WTC11 (cell line): ENCODE results near the gene NFATC3. TPM values are rescaled to one million over a fixed set of nuclear protein-coding genes. Genes with fewer than 3 reads are reported as not detected.

Experiments used
- ATAC-seq: fragments of 200-7000 bp; cut with Tn5 transposase; 2 replicates; pipeline ENCODE4 v1.10.0; 2021; ENCODE audit warnings: mild to moderate bottlenecking, moderate library complexity
- CTCF ChIA-PET: fragments of 300-600 bp; sonication (Branson Sonifier 250); formaldehyde crosslinking; loops from one replicate; lab custom pipeline; 2021; ENCODE audit warnings: antibody characterized with exemption; lab: Charles Lee
- POLR2A ChIA-PET: fragments of 350-600 bp; sonication (Branson Sonifier 250); formaldehyde crosslinking; loops from one replicate; lab custom pipeline; 2021; ENCODE audit warnings: antibody characterized with exemption; lab: Charles Lee
- DNase-seq: peaks from one replicate; pipeline ENCODE4 v3.0.0; 2021; ENCODE audit warnings: low spot score
- H3K27ac Mint-ChIP-seq: 2 replicates; pipeline ENCODE4 v1.8.0; 2021; ENCODE audit warnings: mixed read lengths
- H3K27me3 Mint-ChIP-seq: 2 replicates; pipeline ENCODE4 v1.8.0; 2021; ENCODE audit warnings: low read depth, mild to moderate bottlenecking, moderate library complexity, mixed read lengths
- H3K36me3 Mint-ChIP-seq: 2 replicates; pipeline ENCODE4 v1.8.0; 2021; ENCODE audit warnings: mixed read lengths
- H3K4me1 Mint-ChIP-seq: 2 replicates; pipeline ENCODE4 v1.8.0; 2022; ENCODE audit warnings: mixed read lengths
- H3K4me3 Mint-ChIP-seq: 2 replicates; pipeline ENCODE4 v1.8.0; 2021; ENCODE audit warnings: mild to moderate bottlenecking, moderate library complexity, mixed read lengths
- H3K9me3 Mint-ChIP-seq: 2 replicates; pipeline ENCODE4 v1.8.0; 2021; ENCODE audit warnings: mixed read lengths
- AFF4 ChIP-seq: sonication (generic); formaldehyde crosslinking; IDR thresholded peaks from 2 replicates; pipeline ENCODE4 v1.8.1; 2023; ENCODE audit warnings: mild to moderate bottlenecking, missing genetic modification reagents, borderline replicate concordance
- CBFB ChIP-seq: sonication (generic); formaldehyde crosslinking; IDR thresholded peaks from 2 replicates; pipeline ENCODE4 v1.8.1; 2022; ENCODE audit warnings: mild to moderate bottlenecking, low read depth, missing genetic modification reagents
- CREM ChIP-seq: sonication (generic); formaldehyde crosslinking; IDR thresholded peaks from 2 replicates; pipeline ENCODE4 v1.8.1; 2022; ENCODE audit warnings: mild to moderate bottlenecking, missing genetic modification reagents, moderate library complexity
- E2F5 ChIP-seq: sonication (generic); formaldehyde crosslinking; IDR thresholded peaks from 2 replicates; pipeline ENCODE4 v1.8.1; 2022; ENCODE audit warnings: mild to moderate bottlenecking, moderate library complexity, missing genetic modification reagents
- EMX1 ChIP-seq: fragments of 250-450 bp; sonication (Bioruptor Pico); IDR thresholded peaks from 2 replicates; pipeline ENCODE4 v1.8.0; 2021; ENCODE audit warnings: mild to moderate bottlenecking
- FOXJ3 ChIP-seq: sonication (generic); formaldehyde crosslinking; IDR thresholded peaks from 2 replicates; pipeline ENCODE4 v1.9.0; 2021; ENCODE audit warnings: missing genetic modification reagents, mild to moderate bottlenecking, borderline replicate concordance
- FOXK1 ChIP-seq: sonication (generic); formaldehyde crosslinking; IDR thresholded peaks from 2 replicates; pipeline ENCODE4 v1.8.0; 2022; ENCODE audit warnings: mild to moderate bottlenecking, moderate library complexity, missing genetic modification reagents
- FOXP1 ChIP-seq: sonication (generic); formaldehyde crosslinking; IDR thresholded peaks from 2 replicates; pipeline ENCODE4 v1.8.0; 2022; ENCODE audit warnings: missing genetic modification reagents, mild to moderate bottlenecking, moderate library complexity, borderline replicate concordance
- GTF2I ChIP-seq: fragments of 250-450 bp; sonication (Bioruptor Pico); conservative IDR thresholded peaks from 2 replicates; pipeline ENCODE4 v1.4.0; 2021; ENCODE audit warnings: mild to moderate bottlenecking
- NFE2L1 ChIP-seq: sonication (generic); formaldehyde crosslinking; IDR thresholded peaks from 2 replicates; pipeline ENCODE4 v1.8.1; 2023; ENCODE audit warnings: missing genetic modification reagents
- RELA ChIP-seq: sonication (generic); formaldehyde crosslinking; IDR thresholded peaks from 2 replicates; pipeline ENCODE4 v1.8.1; 2022; ENCODE audit warnings: missing genetic modification reagents, mild to moderate bottlenecking, borderline replicate concordance
- SOX15 ChIP-seq: fragments of 250-450 bp; sonication (Bioruptor Pico); IDR thresholded peaks from 2 replicates; pipeline ENCODE4 v1.9.0; 2021; ENCODE audit warnings: mild to moderate bottlenecking
- SP1 ChIP-seq: sonication (generic); formaldehyde crosslinking; conservative IDR thresholded peaks from 2 replicates; pipeline ENCODE4 v1.8.1; 2022; ENCODE audit warnings: missing genetic modification reagents
- TCF7 ChIP-seq: sonication (generic); formaldehyde crosslinking; IDR thresholded peaks from 2 replicates; pipeline ENCODE4 v1.8.0; 2022; ENCODE audit warnings: mild to moderate bottlenecking, low read depth, missing genetic modification reagents, moderate library complexity
- TEAD1 ChIP-seq: sonication (generic); formaldehyde crosslinking; IDR thresholded peaks from 2 replicates; pipeline ENCODE4 v1.8.0; 2022; ENCODE audit warnings: mild to moderate bottlenecking, missing genetic modification reagents
- ZNF317 ChIP-seq: sonication (generic); formaldehyde crosslinking; IDR thresholded peaks from 2 replicates; pipeline ENCODE4 v1.8.1; 2023; ENCODE audit warnings: low read depth, mild to moderate bottlenecking, moderate library complexity, missing genetic modification reagents, borderline replicate concordance
- ZNF423 ChIP-seq: fragments of 250-450 bp; sonication (Bioruptor Pico); IDR thresholded peaks from 2 replicates; pipeline ENCODE4 v2.1.2; 2022; ENCODE audit warnings: mild to moderate bottlenecking, moderate library complexity
- total RNA-seq: library from RNA; stranded (reverse); gene quantifications from 3 replicates; pipeline ENCODE4 v1.2.3, GENCODE V29; 2021
- TF ChIP-seq, protein P1 (sequence below): fragments of 250-450 bp; sonication (Bioruptor Pico); IDR thresholded peaks from 2 replicates; pipeline ENCODE4 v1.9.0; 2021; ENCODE audit warnings: mild to moderate bottlenecking
- TF ChIP-seq, protein P2 (sequence below): sonication (generic); formaldehyde crosslinking; IDR thresholded peaks from 2 replicates; pipeline ENCODE4 v1.8.1; 2022; ENCODE audit warnings: missing genetic modification reagents, borderline replicate concordance
- TF ChIP-seq, protein P3 (sequence below): fragments of 250-450 bp; sonication (Bioruptor Pico); IDR thresholded peaks from 2 replicates; pipeline ENCODE4 v2.1.2; 2022; ENCODE audit warnings: mild to moderate bottlenecking, moderate library complexity
- TF ChIP-seq, protein P4 (sequence below): fragments of 250-450 bp; sonication (Bioruptor Pico); IDR thresholded peaks from 2 replicates; pipeline ENCODE4 v1.9.0; 2021; ENCODE audit warnings: mild to moderate bottlenecking, borderline replicate concordance

The NFATC3 gene
- total RNA-seq, 1 experiment from 2014 or later: 34.6 TPM

- Mint-ChIP-seq H3K4me3 (no peak overlapping the region), H3K27me3 (no peaks in the 10 kb centered on the region), H3K27ac (no peak overlapping the region), H3K4me1 (no peaks in the 10 kb centered on the region)
- no peak for DNase-seq
- ChIA-PET CTCF (no interaction called here), POLR2A (no interaction called here)
- no peak for ATAC-seq
- TF ChIP-seq, protein P1, sequence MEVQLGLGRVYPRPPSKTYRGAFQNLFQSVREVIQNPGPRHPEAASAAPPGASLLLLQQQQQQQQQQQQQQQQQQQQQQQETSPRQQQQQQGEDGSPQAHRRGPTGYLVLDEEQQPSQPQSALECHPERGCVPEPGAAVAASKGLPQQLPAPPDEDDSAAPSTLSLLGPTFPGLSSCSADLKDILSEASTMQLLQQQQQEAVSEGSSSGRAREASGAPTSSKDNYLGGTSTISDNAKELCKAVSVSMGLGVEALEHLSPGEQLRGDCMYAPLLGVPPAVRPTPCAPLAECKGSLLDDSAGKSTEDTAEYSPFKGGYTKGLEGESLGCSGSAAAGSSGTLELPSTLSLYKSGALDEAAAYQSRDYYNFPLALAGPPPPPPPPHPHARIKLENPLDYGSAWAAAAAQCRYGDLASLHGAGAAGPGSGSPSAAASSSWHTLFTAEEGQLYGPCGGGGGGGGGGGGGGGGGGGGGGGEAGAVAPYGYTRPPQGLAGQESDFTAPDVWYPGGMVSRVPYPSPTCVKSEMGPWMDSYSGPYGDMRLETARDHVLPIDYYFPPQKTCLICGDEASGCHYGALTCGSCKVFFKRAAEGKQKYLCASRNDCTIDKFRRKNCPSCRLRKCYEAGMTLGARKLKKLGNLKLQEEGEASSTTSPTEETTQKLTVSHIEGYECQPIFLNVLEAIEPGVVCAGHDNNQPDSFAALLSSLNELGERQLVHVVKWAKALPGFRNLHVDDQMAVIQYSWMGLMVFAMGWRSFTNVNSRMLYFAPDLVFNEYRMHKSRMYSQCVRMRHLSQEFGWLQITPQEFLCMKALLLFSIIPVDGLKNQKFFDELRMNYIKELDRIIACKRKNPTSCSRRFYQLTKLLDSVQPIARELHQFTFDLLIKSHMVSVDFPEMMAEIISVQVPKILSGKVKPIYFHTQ (CRISPR knock-in tag): no peak
- TF ChIP-seq ZNF317 (CRISPR knock-in tag) (no peak), TEAD1 (no peak), TCF7 (CRISPR knock-in tag) (no peak), EMX1 (no peak), CREM (no peak), NFE2L1 (no peak), RELA (CRISPR knock-in tag) (no peak), FOXP1 (CRISPR knock-in tag) (no peak), SP1 (no peak), CBFB (CRISPR knock-in tag) (no peak), GTF2I (CRISPR knock-in tag) (no peak)
- TF ChIP-seq, protein P2, sequence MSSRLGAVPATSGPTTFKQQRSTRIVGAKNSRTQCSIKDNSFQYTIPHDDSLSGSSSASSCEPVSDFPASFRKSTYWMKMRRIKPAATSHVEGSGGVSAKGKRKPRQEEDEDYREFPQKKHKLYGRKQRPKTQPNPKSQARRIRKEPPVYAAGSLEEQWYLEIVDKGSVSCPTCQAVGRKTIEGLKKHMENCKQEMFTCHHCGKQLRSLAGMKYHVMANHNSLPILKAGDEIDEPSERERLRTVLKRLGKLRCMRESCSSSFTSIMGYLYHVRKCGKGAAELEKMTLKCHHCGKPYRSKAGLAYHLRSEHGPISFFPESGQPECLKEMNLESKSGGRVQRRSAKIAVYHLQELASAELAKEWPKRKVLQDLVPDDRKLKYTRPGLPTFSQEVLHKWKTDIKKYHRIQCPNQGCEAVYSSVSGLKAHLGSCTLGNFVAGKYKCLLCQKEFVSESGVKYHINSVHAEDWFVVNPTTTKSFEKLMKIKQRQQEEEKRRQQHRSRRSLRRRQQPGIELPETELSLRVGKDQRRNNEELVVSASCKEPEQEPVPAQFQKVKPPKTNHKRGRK (CRISPR knock-in tag): no peak
- TF ChIP-seq, all 79 proteins: peak for 0
- Mint-ChIP-seq H3K9me3 (no peaks in the 10 kb centered on the region), H3K36me3 (0 out of 2 replicates have a peak, but pooled peaks cover 4% of the 10 kb centered on the region)
These were observed 168.6 kb downstream of the NFATC3 start for GRCh38 chr16:68253721-68254120.

DNA sequence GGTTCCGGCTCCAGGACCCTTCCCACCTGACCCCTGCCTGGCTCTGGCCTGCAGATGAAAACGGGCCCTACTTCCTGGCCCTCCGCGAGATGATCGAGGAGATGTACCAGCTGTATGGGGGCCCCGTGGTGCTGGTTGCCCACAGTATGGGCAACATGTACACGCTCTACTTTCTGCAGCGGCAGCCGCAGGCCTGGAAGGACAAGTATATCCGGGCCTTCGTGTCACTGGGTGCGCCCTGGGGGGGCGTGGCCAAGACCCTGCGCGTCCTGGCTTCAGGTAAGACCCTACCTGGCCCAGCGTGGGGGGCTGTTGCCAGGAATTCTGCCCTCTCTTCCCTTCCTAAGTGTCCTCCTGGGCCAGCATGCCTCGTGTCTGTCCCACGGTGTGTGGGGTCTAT, 170.5 kb downstream of the NFATC3 start:
- ChIA-PET CTCF (interaction anchor here (1.9 kb wide), 1 partner anchor 8 kb away, joined by 13 read pairs; the partner anchor contains the start of gene SLC7A6), POLR2A (no interaction called here)
- Mint-ChIP-seq H3K4me3 (no peak overlapping the region), H3K27me3 (no peaks in the 10 kb centered on the region), H3K36me3 (0 out of 2 replicates have a peak, but pooled peaks cover 4% of the 10 kb centered on the region), H3K9me3 (no peaks in the 10 kb centered on the region), H3K27ac (no peak overlapping the region), H3K4me1 (no peaks in the 10 kb centered on the region)
- no peak for DNase-seq
- 0 out of 2 replicates have a peak, but pooled peaks have one; percentile 23 for ATAC-seq
- TF ChIP-seq SP1: no peak
- TF ChIP-seq FOXK1 (CRISPR knock-in tag): no peak
- TF ChIP-seq, protein P3, sequence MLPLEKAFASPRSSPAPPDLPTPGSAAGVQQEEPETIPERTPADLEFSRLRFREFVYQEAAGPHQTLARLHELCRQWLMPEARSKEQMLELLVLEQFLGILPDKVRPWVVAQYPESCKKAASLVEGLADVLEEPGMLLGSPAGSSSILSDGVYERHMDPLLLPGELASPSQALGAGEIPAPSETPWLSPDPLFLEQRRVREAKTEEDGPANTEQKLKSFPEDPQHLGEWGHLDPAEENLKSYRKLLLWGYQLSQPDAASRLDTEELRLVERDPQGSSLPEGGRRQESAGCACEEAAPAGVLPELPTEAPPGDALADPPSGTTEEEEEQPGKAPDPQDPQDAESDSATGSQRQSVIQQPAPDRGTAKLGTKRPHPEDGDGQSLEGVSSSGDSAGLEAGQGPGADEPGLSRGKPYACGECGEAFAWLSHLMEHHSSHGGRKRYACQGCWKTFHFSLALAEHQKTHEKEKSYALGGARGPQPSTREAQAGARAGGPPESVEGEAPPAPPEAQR (CRISPR knock-in tag): no peak
- TF ChIP-seq ZNF423: no peak
- TF ChIP-seq ZNF317 (CRISPR knock-in tag): no peak
- TF ChIP-seq, protein P4, sequence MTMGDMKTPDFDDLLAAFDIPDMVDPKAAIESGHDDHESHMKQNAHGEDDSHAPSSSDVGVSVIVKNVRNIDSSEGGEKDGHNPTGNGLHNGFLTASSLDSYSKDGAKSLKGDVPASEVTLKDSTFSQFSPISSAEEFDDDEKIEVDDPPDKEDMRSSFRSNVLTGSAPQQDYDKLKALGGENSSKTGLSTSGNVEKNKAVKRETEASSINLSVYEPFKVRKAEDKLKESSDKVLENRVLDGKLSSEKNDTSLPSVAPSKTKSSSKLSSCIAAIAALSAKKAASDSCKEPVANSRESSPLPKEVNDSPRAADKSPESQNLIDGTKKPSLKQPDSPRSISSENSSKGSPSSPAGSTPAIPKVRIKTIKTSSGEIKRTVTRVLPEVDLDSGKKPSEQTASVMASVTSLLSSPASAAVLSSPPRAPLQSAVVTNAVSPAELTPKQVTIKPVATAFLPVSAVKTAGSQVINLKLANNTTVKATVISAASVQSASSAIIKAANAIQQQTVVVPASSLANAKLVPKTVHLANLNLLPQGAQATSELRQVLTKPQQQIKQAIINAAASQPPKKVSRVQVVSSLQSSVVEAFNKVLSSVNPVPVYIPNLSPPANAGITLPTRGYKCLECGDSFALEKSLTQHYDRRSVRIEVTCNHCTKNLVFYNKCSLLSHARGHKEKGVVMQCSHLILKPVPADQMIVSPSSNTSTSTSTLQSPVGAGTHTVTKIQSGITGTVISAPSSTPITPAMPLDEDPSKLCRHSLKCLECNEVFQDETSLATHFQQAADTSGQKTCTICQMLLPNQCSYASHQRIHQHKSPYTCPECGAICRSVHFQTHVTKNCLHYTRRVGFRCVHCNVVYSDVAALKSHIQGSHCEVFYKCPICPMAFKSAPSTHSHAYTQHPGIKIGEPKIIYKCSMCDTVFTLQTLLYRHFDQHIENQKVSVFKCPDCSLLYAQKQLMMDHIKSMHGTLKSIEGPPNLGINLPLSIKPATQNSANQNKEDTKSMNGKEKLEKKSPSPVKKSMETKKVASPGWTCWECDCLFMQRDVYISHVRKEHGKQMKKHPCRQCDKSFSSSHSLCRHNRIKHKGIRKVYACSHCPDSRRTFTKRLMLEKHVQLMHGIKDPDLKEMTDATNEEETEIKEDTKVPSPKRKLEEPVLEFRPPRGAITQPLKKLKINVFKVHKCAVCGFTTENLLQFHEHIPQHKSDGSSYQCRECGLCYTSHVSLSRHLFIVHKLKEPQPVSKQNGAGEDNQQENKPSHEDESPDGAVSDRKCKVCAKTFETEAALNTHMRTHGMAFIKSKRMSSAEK (CRISPR knock-in tag): no peak
- TF ChIP-seq FOXJ3 (CRISPR knock-in tag): no peak
- no peak for TF ChIP-seq SOX15 (CRISPR knock-in tag)
- no peak for TF ChIP-seq E2F5 (CRISPR knock-in tag)
- TF ChIP-seq NFE2L1: no peak
- no peak for TF ChIP-seq AFF4
